ENCODE data around the gene INPP5A.
"Not testable (repeated sequence)": the region's sequence is repeated elsewhere in the genome, so short reads cannot be mapped to it uniquely, and the experiment has no call there.

The INPP5A gene

DNA sequence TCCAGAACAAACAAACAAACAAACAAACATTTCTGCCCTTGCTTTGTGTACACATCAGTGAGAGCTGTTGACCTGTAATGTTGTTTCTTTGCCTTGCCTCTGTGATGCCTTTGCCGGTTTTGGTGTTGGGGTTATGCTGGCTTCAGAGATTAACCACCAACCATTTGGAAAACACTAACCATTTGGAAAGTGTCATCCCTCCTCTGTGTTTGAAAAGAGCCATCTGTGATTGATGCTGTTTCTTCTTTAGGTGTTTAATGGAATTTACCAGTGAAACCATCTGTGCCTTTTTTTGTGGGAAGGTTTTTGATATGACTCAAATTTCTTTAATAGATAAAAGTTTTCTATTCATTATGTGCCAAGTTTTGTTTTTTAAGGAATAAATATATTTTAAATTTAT lies 46.5 kb downstream of the INPP5A start:
- no peak for DNase-seq

GRCh38 chr10:132585732-132586722 lies 48.4 kb downstream of the INPP5A start:
- DNase-seq = no peak

- DNase-seq = no peak
Measured at GRCh38 chr10:132586739-132587138, 49.2 kb downstream of the INPP5A start.

DNA sequence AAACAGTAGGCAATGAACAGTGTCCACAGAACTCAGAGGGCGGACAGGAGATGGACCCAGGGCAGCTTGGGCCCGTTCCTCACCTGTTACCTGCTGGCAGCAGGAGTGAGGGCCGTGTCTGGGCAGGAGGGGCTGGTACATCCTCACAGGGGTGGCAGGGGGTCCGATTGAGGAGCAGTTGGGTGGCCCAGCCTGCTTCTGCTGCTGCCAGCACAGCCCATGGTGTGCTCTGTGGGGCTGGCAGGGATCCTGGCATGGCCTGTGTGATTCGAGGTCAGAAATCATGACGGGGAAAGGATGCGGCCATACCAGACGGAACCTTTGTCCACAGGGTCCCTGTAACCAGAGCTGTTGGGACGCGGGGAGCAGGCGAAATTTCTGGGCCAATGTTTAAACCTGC lies 49.6 kb downstream of the INPP5A start:
- DNase-seq = no peak

- DNase-seq = no peak
Measured at GRCh38 chr10:132588301-132589013, 50.9 kb downstream of the INPP5A start.

GRCh38 chr10:132589015-132589414 lies 51.4 kb downstream of the INPP5A start:
- DNase-seq = no peak

DNA sequence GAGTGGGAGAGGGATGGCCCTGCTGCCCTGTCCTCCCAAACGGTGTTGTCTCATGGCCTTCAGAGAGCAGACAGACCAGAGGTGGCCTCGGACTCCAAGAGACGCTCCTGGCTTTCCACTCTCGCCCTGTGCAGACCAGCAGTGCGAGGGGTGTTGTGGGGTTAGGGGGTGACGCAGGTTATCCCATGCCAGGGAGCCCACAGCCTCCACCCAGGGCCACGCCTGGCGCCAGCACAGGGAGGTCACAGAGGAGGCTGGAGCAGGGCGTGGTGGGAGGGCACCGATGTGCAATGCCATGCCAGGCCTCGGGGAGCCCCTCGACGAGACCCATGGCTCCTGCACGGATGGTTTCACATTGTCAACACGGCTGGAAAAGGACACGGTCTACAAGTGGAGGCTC lies 52.1 kb downstream of the INPP5A start:
- DNase-seq = no peak

DNA sequence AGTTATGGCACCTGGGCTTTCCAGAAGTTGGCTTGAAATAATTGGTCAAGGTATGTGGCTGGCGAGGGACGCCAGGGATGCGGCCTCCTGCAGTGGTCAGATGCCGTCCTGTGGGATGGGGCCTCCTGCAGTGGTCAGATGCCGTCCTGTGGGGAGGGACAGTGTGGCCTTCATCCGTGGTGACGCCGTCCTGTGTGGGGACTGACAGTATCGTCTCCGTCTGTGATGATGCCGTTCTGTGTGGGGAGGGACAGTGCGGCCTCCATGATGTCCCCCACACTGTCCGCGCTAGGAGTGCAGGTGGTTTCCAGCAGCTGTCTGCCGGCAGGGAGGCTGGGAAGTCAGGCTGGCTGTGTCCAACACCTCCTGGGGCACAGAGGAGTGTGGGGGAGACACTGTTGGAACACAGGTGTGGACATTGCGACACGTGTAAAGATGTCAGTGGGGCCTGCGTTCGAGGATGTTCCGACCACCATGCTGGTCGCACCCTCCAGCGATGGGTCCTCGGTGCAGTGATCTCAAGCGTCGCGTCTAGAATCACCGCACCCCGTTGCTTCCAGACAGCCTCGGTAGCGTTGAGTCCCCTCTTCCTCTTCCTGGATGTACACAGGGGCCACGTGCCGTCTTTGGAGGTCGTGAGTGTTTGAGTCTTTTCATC lies 52.6 kb downstream of the INPP5A start:
- no peak for DNase-seq

- DNase-seq = no peak
Measured at GRCh38 chr10:132590752-132591121, 53.1 kb downstream of the INPP5A start.

- DNase-seq = no peak
Measured at GRCh38 chr10:132591166-132591971, 53.8 kb downstream of the INPP5A start.

DNA sequence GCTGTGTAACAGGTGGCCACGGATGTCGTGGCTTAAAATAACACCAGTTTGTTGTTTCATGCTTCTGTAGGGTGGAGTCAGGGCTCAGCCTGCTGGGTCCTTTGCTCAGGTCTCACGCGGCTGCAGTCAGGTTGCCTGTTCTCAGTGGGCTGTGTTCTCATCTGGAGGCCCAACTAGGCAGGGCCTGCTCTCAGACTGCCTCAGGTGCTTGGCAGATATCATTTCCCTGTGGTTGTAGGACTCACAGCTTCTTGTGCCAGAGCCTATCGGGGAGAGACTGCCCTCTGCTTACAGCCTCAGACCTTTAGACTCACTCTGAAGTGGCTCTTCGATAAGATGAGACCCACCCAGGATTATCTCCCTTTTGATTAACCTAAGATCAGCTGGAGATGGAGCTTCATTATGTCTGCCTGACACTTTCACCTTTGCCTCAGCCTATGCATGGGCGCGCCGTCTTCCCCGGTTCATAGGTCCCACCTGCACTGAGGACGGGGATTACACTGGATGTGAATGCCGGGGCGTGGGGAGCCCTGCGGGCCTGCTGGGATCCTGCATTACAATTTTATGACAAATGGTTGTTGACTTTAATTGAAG lies 55.3 kb downstream of the INPP5A start:
- no peak for DNase-seq

DNA sequence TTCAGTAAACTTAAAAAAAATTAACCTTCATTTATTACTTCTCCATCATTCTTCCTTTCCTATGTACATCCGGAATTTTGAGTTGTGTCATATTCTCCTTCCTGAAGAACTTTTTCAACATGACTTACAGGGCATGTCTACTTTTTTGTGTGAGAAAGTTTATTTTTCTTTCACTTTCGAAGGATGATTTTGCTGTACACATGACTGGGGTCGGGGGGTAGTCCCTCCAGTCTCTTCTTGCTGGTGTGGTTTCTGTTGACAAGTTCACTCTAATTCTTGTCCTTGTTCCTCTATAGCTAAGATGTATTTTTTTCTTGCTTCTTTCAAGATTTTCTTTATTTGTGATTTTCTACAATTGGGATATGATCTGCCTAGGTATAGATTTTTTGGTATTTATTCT lies 55.8 kb downstream of the INPP5A start:
- no peak for DNase-seq

DNA sequence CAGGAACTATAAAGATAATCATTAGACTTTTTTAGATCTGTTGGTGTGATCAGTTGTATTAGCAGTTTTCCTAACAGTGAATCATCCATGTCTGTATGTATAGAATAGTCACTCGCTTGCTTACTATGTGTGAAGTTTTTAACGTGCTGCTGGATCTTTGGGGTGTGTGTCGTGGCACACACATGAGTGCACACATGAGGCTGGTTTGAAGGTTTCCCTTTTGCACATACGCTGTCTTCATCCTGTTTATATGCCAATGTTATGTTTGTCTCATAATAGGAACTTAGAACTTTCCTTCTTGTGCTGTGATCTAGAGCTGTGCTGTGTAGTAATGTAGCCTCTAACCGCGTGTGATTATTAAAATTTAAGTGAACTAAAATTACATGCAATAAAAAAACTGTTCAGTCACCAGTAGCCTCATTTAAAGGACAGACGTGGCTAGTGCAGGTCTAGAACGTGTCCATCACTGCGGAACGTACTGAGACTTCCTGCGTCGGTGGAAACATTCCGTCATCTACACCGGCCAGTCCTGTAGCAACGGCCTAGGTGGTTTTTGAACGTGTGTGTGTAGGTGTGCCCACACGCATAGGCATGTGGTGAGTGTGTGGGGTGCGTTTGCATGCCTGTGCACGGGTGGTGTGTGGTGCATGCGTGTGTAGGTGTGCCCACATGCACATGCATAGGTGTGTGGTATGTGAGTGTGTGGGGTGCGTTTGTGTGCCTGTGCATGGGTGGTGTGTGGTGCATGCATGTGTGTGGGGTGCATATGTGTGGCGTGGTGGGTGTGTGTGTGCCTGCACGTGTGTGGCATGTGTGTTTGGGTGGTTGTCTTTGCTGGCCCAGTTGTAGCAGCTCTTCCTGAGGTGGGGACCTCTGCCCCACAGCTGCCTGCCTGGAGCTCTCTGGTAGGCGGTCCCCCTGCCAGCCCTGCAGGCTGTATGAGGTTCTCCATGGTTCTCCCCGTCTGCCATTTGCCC lies 56.6 kb downstream of the INPP5A start:
- DNase-seq = no peak

- DNase-seq = no peak
Measured at GRCh38 chr10:132595021-132595420, 57.4 kb downstream of the INPP5A start.

- DNase-seq = no peak
Measured at GRCh38 chr10:132595854-132596253, 58.3 kb downstream of the INPP5A start.

DNA sequence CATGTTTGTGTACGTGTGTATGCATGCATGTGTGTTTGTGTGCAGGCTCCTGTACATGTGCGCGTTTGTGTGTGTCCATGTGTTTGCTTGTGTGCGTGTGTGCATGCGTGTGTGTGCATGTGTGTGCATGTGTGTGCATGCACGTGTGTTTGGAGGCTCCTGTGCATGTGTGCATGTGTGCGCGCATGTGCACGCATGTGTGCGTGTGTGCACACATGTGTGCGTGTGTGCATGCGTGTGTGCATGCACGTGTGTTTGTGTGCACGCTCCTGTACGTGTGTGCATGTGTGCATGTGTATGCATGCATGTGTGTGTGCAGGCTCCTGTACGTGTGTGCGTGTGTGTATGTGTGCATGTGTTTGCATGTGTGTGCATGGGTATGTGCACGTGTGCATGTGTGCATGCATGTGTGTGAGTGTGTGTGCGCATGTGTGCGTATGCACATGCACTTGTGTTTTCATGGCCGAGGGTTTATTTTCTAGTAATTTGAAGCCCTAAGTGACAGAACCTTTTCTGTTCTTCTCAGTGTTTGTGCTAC lies 59.2 kb downstream of the INPP5A start:
- no peak for DNase-seq

DNA sequence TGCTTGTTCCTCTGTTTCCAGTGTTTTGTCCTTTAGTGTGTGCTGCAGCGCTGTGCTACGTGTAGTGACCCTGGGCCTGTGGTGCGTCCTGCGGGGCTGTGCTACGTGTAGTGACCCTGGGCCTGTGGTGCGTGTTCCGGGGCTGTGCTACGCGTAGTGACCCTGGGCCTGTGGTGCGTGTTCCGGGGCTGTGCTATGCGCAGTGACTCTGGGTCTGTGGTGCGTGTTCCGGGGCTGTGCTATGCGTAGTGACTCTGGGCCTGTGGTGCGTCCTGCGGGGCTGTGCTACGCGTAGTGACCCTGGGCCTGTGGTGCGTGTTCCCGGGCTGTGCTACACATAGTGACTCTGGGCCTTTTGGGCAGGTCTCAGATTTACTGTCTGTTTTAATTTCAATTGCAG lies 60.1 kb downstream of the INPP5A start:
- DNase-seq = no peak

GRCh38 chr10:132599023-132599618 lies 61.5 kb downstream of the INPP5A start:
- DNase-seq = not testable (repeated sequence)

DNA sequence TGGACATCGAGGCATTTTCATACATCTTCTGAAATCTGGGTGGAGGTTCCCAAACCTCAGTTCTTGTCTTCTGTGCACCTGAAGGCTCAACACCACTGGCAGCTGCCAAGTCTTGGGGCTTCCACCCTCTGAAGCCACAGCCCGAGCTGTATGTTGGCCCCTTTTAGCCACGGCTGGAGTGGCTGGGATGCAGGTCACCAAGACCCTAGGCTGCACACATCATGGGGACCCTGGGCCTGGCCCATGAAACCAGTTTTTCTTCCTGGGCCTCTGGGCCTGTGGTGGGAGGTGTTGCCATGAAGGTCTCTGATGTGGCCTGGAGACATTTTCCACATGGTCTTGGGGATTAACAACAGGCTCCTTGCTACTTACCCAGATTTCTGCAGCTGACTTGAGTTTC lies 62.1 kb downstream of the INPP5A start:
- DNase-seq = no peak

DNA sequence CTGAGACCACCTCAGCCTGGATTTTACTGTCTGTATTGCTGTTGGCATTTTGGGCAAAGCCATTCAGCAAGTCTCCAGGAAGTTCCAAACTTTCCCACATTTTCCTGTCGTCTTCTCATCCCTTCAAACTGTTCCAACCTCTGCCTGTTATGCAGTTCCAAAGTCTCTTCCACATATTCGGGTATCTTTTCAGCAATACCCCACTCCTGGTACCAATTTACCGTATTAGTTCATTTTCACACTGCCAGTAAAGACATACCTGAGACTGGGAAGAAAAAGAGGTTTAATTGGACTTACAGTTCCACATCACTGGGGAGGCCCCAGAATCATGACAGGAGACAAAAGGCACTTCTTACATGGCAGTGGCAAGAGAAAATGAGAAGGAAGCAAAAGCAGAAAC lies 62.8 kb downstream of the INPP5A start:
- DNase-seq = no peak

Data from NCI-H2029 (cell line).